ENCODE results near the gene PRR20G.

DNA sequence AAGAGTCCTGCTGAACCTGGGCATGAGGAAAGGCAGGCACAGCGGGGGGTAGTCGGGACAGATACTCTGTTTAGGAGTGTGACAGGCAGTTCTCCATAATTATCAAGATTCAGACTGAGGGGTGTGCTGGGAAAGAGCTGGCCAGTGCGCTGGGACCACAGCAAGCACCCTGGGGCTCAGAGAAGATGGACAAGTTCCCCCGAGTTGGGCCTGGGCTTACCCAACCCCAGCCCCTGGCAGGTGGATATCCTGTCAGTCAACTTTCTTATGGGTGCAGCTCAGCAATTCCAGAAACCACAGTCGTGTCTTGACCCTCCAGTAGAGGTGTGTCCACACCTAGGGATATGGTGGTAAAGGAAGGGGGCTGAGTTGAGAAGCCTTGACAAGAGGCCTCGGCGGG is 49.2 kb upstream of the PRR20G start:
- TF ChIP-seq, protein P1, sequence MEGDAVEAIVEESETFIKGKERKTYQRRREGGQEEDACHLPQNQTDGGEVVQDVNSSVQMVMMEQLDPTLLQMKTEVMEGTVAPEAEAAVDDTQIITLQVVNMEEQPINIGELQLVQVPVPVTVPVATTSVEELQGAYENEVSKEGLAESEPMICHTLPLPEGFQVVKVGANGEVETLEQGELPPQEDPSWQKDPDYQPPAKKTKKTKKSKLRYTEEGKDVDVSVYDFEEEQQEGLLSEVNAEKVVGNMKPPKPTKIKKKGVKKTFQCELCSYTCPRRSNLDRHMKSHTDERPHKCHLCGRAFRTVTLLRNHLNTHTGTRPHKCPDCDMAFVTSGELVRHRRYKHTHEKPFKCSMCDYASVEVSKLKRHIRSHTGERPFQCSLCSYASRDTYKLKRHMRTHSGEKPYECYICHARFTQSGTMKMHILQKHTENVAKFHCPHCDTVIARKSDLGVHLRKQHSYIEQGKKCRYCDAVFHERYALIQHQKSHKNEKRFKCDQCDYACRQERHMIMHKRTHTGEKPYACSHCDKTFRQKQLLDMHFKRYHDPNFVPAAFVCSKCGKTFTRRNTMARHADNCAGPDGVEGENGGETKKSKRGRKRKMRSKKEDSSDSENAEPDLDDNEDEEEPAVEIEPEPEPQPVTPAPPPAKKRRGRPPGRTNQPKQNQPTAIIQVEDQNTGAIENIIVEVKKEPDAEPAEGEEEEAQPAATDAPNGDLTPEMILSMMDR (IDR thresholded peaks at IDR 0.05; ENCODE audit: low read length), result no peak
- no peak for TF ChIP-seq EZH2 (IDR thresholded peaks at IDR 0.05; ENCODE audit: borderline replicate concordance, low read length)

Data from OCI-LY1 (cell line).